HG02870 (cell line): ENCODE results near the gene HTR3D.
"Not testable (repeated sequence)": the region's sequence is repeated elsewhere in the genome, so short reads cannot be mapped to it uniquely, and the experiment has no call there.

ENCODE experiments used
- ATAC-seq: cut with Tn5 transposase; IDR thresholded peaks from one replicate; pipeline ENCODE4 v1.9.1; 2021; ENCODE audit warnings: mild to moderate bottlenecking, moderate library complexity; ENCODE audit not compliant: unreplicated experiment

The HTR3D gene

GRCh38 chr3:184016169-184016570 lies 15.4 kb upstream of the HTR3D start:
- ATAC-seq: no peak

DNA sequence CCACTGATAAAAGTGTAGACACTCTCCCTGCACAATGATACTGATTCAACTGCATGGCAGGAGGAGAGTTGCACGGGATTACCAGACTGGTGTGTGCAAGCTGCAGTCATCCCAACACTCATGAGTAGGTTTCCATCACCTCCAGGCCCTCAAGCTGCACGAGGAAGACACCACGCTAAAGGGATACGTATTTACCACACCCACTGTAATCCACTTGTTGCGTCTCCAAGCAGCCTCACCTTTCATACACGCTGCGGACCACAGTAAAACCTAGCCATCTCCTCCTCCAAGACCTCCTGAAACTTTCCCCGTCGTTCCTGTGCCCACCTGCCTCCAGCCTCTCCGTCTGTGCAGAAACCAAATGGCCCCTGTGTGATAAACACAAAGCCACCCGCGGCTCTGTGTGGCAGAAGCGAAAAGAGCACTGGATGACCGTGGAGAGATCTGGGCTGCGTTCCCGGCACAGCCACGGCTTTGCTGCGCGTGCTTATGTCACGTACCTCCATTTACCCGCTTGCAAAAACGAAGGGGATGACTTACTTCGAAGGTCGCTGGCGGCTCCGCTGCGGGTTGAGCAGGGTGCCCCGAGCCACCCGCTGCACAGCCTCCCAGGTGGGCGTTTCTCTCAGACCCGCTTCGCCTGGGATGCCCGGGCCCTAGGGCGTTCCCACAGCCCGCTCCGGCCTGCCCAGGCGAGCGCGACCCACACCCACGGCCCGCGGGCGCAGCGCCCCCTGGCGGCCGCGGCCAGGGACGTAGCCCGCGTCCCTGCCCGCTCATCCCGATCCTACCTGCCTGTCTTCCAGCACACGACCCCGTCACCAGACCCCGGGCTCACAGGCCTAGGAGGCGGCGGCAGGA lies 14.5 kb upstream of the HTR3D start:
- ATAC-seq: peak; percentile 63

DNA sequence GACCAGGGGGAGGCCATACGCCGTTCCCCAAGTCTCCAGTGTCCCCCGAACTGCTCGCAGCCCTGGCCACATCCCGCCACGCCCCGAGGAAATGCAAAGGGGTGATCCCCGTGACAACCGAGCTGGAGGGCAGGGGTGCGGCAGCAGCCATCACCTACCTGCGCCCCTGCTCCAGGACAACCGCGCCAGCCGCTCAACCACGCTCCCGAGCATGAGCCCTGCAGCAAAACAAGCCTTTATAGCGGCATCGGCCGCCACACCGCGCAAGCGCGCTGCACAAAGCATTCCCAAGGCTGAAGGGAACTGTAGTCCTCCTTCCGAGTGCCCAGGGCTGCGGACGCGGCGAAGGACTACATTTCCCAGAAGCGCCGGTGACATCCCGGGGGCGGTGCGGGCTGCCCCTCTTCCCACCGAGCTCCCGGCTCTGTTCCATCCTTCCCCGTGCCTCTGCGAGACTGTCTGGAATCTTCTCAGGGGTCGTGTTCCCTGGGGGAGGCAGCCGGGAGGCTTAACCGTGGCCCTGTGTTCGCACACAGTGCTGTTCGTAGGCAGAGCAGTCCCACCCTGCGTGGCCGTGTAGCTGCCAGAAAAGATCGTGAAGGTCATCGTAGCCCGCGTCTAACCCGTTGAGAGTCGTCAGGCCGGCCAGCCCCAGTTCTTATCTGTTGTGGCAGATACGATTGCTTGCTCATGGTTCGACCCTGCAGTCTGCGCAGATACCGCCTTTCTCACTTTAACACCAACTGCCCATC lies 13.7 kb upstream of the HTR3D start, which contains the start of gene ABCC5:
Gene ABCC5, minus strand, starts transcription at position 213 of the 752 bp plus-strand sequence. CDS start 3,492 bp downstream, outside the sequence.
- peak; percentile 96 for ATAC-seq

GRCh38 chr3:184018424-184018973 lies 13.0 kb upstream of the HTR3D start:
- no peak for ATAC-seq

GRCh38 chr3:184022323-184022722 lies 9.2 kb upstream of the HTR3D start:
- ATAC-seq: no peak

- ATAC-seq: not testable (repeated sequence)
Observed at GRCh38 chr3:184025256-184025655, 6.3 kb upstream of the HTR3D start.

GRCh38 chr3:184028275-184028890 lies 3.2 kb upstream of the HTR3D start:
- not testable (repeated sequence) for ATAC-seq

DNA sequence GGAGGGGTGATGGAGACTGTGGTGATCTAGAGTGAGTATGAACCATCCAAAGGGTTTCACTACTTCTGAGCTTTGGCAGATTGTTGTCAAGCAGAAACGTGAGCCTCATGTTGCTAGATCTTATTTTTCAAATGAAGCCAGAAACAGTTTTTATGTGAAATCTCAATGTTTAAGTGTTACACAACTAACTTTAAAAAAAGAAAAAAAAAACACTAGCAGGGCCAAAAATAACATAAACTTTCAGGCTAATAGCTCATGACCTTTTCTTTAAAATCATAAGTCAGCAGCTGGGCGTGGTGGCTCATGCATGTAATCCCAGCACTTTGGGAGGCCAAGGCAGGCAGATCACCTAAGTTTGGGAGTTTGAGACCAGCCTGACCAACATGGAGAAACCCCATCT lies 2.1 kb upstream of the HTR3D start:
- no peak for ATAC-seq

DNA sequence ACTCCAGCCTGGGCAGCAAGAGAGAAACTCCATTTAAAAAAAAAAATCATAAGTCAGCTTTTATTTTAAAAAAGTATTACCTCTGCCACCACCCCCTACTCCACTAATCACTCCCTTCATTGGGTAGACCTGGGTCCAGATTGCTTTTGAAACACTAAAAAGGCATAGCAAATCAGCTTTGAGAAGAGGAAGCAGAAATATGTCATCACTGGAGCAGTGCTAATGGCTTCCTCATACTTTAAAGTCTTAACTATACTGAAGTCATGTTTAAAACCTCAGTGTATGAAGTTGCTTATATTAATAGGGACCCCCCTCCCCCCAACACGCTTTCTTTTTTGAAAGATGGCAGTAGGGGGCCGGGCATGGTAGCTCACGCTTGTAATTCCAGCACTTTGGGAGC lies 1.0 kb upstream of the HTR3D start:
- ATAC-seq: no peak

GRCh38 chr3:184037816-184038215 lies 6.3 kb downstream of the HTR3D start:
- no peak for ATAC-seq

- ATAC-seq: not testable (repeated sequence)
Observed at GRCh38 chr3:184038307-184038706, 6.8 kb downstream of the HTR3D start.

GRCh38 chr3:184039414-184039813 lies 7.9 kb downstream of the HTR3D start:
- ATAC-seq: no peak

DNA sequence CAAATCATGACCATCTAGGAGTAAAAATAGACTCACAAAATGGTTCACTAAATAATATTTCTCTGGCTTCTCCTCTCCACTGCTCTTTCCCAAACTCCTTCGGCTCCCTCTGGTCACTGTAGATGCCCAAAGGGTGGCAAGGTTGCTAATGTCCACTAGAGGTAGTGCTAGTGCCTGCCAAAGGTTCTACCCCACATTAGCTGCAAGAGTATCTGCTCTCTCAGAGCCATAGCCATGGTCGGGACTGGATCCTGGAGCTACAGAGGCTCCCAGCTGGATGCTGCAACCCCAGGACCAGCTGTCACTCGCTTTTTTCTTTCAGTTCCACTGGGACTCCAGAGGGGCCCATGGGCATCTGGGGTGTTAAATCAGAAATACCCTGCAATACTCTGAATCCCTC lies 8.5 kb downstream of the HTR3D start:
- no peak for ATAC-seq

DNA sequence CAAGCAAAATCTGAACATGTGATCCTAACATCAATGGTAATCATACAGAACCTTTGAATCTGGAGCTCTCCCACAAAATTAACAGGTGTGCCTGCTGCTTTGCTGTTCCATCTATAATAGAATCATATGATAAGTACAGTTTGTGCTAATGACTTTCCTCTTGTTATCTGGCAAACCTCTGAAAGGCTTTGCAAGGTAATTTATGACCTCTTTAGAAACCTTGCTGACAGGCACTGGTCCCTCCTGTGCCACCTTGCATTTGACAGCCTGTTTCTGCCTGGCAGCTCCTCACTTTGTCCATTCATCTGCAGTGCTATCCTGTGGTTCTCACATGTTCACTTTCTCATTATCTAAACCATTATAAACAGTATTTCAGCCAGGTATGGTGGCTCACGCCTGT lies 11.1 kb downstream of the HTR3D start:
- no peak for ATAC-seq

DNA sequence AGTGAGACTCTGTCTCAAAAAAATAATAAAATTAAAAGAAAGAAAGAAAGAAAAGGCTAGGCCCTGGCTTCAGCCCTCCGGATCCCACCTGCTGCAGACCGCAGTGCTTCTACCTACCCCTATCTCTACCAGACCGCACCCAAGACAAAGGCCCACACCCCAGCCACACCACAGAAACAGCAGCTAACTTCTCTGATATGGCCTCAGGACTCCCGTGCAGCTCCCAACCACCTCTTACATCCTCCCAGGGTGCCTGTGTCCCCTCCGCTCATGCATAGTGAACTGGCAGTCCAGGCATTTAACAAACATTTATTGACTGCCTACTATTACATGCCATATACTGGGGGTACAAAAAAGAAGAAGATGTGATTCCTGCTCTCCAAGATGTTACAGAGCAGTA lies 14.5 kb downstream of the HTR3D start:
- no peak for ATAC-seq

GRCh38 chr3:184050217-184050847 lies 18.8 kb downstream of the HTR3D start:
- no peak for ATAC-seq

GRCh38 chr3:184052767-184053166 lies 21.2 kb downstream of the HTR3D start, which contains the start of gene HTR3C:
Gene HTR3C, plus strand, starts transcription at chr3:184053047. Its CDS starts 34 bp downstream, at chr3:184053081.
- no peak for ATAC-seq

GRCh38 chr3:184058029-184058428 lies 26.5 kb downstream of the HTR3D start:
- ATAC-seq: no peak

DNA sequence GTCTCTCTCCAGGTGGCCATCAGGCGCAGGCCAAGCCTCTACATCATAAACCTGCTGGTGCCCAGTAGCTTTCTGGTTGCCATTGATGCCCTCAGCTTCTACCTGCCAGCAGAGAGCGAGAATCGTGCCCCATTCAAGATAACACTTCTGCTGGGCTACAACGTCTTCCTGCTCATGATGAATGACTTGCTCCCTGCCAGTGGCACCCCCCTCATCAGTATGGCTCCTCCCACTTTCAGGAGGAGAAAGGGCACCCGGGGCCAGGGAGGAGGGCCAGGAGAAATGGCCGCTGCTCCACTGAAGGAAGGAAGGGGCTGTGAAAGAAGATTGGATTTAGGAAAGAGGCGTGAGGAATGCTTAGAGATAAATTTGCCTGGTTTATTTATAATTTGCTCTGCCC lies 27.9 kb downstream of the HTR3D start:
- no peak for ATAC-seq

- no peak for ATAC-seq
Observed at GRCh38 chr3:184062637-184063036, 31.1 kb downstream of the HTR3D start.

DNA sequence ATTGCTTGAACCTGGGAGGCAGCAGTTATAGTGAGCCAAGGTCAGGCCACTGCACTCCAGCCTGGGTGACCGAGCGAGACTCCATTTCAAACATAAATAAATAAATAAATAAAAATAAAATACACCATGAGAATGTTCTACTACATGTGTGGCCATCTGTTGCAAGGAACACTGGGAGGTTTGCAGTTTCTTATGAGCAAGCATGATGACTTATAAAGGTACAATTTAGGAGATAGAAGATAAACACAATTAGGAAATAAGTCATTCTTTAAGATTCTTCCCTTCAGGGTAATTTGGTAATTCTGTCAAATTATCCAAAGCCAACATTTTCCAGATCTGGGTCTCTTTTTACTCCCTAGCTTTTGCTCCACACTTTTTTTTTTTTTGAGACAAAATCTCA lies 34.7 kb downstream of the HTR3D start:
- ATAC-seq: no peak
